GM12878 (cell line): Measurements from ENCODE around the gene PTPN13.

ENCODE experiments used
- EP300 ChIP-seq, 2 experiments: fragments of 150-350 bp in 1 of 2; IDR thresholded peaks; 2 replicates each; pipeline ENCODE4 v1.6.1; 2011 to 2012; ENCODE audit warnings: low read depth in 2 of 2, low read length in 2 of 2, borderline replicate concordance in 1 of 2, improper control_type of control experiment in 1 of 2, inconsistent platforms in 1 of 2; ENCODE audit not compliant: control insufficient read depth in 1 of 2
- TF ChIP-seq, protein P1 (sequence below), 3 experiments: IDR thresholded peaks in 2 of 3; conservative IDR thresholded peaks in 1 of 3; 2 replicates each; pipeline ENCODE4 v1.5.1; 2011; ENCODE audit warnings: low read depth in 3 of 3, low read length in 3 of 3, mild to moderate bottlenecking in 3 of 3, control low read depth in 2 of 3, moderate library complexity in 2 of 3, inconsistent platforms in 1 of 3, mixed read lengths in 1 of 3; ENCODE audit not compliant: control insufficient read depth in 2 of 3, insufficient read depth in 1 of 3; ENCODE audit errors: extremely low read depth in 1 of 3

DNA sequence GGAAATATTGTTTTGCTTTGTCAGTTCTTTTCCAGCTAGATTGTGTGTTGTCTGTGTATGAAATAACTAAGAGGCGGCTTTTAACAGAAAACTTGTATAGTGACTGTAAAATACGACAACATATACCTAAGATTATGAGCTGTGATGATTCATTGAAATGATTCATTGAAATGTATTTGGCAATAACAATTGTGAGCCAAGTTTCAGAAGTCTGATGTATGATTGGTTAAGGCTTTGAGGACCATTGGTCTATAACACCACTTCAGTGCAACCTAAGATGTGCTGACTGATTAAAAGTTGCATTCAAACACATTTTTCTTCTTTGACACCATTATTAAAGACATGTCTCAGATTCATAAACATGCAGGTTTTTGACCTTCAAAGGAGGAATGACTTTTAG is 76.6 kb downstream of the PTPN13 start:
- TF ChIP-seq, protein P1, sequence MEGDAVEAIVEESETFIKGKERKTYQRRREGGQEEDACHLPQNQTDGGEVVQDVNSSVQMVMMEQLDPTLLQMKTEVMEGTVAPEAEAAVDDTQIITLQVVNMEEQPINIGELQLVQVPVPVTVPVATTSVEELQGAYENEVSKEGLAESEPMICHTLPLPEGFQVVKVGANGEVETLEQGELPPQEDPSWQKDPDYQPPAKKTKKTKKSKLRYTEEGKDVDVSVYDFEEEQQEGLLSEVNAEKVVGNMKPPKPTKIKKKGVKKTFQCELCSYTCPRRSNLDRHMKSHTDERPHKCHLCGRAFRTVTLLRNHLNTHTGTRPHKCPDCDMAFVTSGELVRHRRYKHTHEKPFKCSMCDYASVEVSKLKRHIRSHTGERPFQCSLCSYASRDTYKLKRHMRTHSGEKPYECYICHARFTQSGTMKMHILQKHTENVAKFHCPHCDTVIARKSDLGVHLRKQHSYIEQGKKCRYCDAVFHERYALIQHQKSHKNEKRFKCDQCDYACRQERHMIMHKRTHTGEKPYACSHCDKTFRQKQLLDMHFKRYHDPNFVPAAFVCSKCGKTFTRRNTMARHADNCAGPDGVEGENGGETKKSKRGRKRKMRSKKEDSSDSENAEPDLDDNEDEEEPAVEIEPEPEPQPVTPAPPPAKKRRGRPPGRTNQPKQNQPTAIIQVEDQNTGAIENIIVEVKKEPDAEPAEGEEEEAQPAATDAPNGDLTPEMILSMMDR (IDR thresholded peaks at IDR 0.05 in 2 of 3, conservative IDR thresholded peaks at IDR 0.05 in 1 of 3; ENCODE audit: control insufficient read depth in 2 of 3, extremely low read depth in 1 of 3, insufficient read depth in 1 of 3, low read depth in 3 of 3, low read length in 3 of 3), result no peak
- TF ChIP-seq EP300 (IDR thresholded peaks at IDR 0.05; ENCODE audit: borderline replicate concordance in 1 of 2, control insufficient read depth in 1 of 2, low read depth in 2 of 2, low read length in 2 of 2), result no peak
